ENCODE measurements around the gene FNDC3A. TPM values are rescaled to one million over a fixed set of nuclear protein-coding genes. Genes with fewer than 3 reads are reported as not detected.

FNDC3A gene
- total and polyA plus RNA-seq, 9 of the 15 experiments (the other 6 are each of a cell fraction or from before 2014, with no cell fraction given): 4.1 to 22.0 (median 13.5) TPM

- TF ChIP-seq MGA (IDR thresholded peaks at IDR 0.05) (no peak), DIDO1 (tag; IDR thresholded peaks at IDR 0.05; ENCODE audit: low read depth) (no peak), PTBP1 (IDR thresholded peaks at IDR 0.05; ENCODE audit: low read depth, low read length) (no peak), GATAD2B (IDR thresholded peaks at IDR 0.05; ENCODE audit: borderline replicate concordance) (no peak), MTA3 (IDR thresholded peaks at IDR 0.05; ENCODE audit: borderline replicate concordance) (no peak), POLR2AphosphoS2 (IDR thresholded peaks at IDR 0.05; ENCODE audit: low read length) (no peak), E2F5 (CRISPR knock-in tag; IDR thresholded peaks at IDR 0.05) (no peak), ZNF174 (CRISPR knock-in tag; IDR thresholded peaks at IDR 0.05) (no peak), PREB (CRISPR knock-in tag; IDR thresholded peaks at IDR 0.05) (no peak), ZNF133 (CRISPR knock-in tag; IDR thresholded peaks at IDR 0.05) (no peak), ADNP (tag; IDR thresholded peaks at IDR 0.05) (no peak), PML (IDR thresholded peaks at IDR 0.05; ENCODE audit: low read length) (no peak; the same call in 1 of the 2 replicates), ZNF507 (tag; conservative IDR thresholded peaks at IDR 0.05) (no peak), FOS (IDR thresholded peaks at IDR 0.05; ENCODE audit: extremely low read depth, insufficient read length) (no peak), BCL6 (CRISPR knock-in tag; IDR thresholded peaks at IDR 0.05) (no peak), XRCC3 (IDR thresholded peaks at IDR 0.05) (no peak), CBX8 (IDR thresholded peaks at IDR 0.05; ENCODE audit: borderline replicate concordance, extremely low read depth, low read depth, low read length, poor library complexity, severe bottlenecking) (no peak)
These were observed 86.7 kb downstream of the FNDC3A start (continued) for GRCh38 chr13:49062297-49062896.
